Glutamatergic neuron (in vitro differentiated cells): ENCODE measurements around the gene GATA6. TPM values are rescaled to one million over a fixed set of nuclear protein-coding genes. Genes with fewer than 3 reads are reported as not detected.

Experiments
- DNase-seq: peaks from one replicate; pipeline ENCODE4 v3.0.0; 2022
- H3K27ac Mint-ChIP-seq: one replicate; pipeline ENCODE4 v1.8.0; 2020; ENCODE audit warnings: mild to moderate bottlenecking, mixed read lengths, inconsistent platforms; ENCODE audit not compliant: unreplicated experiment
- H3K27me3 Mint-ChIP-seq: one replicate; pipeline ENCODE4 v1.8.0; 2020; ENCODE audit warnings: mild to moderate bottlenecking, moderate library complexity, mixed read lengths, inconsistent platforms; ENCODE audit not compliant: unreplicated experiment
- H3K36me3 Mint-ChIP-seq: one replicate; pipeline ENCODE4 v1.8.0; 2020; ENCODE audit warnings: mild to moderate bottlenecking, mixed read lengths, inconsistent platforms; ENCODE audit not compliant: unreplicated experiment
- H3K4me1 Mint-ChIP-seq: one replicate; pipeline ENCODE4 v1.8.0; 2020; ENCODE audit warnings: mild to moderate bottlenecking, low read depth, mixed read lengths, inconsistent platforms; ENCODE audit not compliant: unreplicated experiment
- H3K4me3 Mint-ChIP-seq: one replicate; pipeline ENCODE4 v1.8.0; 2020; ENCODE audit warnings: mild to moderate bottlenecking, mixed read lengths, inconsistent platforms; ENCODE audit not compliant: unreplicated experiment
- H3K9me3 Mint-ChIP-seq: one replicate; pipeline ENCODE4 v1.8.0; 2020; ENCODE audit warnings: mild to moderate bottlenecking, moderate library complexity, mixed read lengths, inconsistent platforms; ENCODE audit not compliant: unreplicated experiment
- CTCF ChIP-seq: fragments of 200-600 bp; sonication (generic); IDR thresholded peaks from one replicate; pipeline ENCODE4 v1.5.0; 2021; ENCODE audit not compliant: partially characterized antibody, unreplicated experiment
- long read RNA-seq: library from polyadenylated mRNA; unstranded; transcript quantifications from one replicate; pipeline ENCODE4 v2.0.0, GENCODE V29; 2020; ENCODE audit not compliant: unreplicated experiment
- total RNA-seq: library from RNA; stranded (reverse); fragmentation: NEBNext Ultra II Directional; extraction: Animal tissue kit (Norgen Biotek cat#: 25700); gene quantifications from one replicate; pipeline ENCODE4 v1.2.1, GENCODE V29; 2021; ENCODE audit not compliant: unreplicated experiment

Gene GATA6
- 0.42 TPM for total RNA-seq
- long read RNA-seq: 0 reads

DNA sequence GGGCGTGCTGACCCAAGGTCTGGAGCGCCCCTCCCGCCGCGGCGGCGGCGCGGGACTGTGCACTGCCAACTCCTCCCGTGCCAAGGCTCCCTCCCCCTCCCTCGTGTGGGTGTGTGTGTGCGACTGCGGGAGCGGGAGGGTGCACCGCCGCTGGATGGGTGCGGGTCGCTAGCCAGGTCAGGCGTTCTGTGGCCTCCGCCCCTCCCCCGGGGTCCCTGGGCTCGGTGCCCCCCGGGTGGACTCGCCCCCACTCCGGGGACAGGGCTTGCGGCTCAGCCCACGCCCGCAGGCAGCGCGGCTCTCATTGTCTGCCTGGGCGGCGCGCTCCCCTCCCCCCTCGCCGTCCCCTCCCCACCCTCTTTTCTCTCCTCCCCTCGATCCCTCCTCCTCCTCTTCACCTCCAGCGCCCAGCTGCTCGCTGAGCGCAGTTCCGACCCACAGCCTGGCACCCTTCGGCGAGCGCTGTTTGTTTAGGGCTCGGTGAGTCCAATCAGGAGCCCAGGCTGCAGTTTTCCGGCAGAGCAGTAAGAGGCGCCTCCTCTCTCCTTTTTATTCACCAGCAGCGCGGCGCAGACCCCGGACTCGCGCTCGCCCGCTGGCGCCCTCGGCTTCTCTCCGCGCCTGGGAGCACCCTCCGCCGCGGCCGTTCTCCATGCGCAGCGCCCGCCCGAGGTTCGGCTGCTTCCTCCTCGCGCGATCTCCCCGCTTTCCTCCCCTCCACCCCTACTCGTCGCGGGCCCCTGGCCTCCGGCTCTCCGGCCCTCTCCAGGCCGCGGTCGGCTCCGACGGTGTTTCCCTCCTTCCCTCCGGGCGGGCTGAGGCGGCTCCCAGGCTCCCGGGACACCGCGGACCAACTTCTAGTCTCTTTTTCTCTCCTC, at the start of gene GATA6:
GATA6 (plus strand) TSS at position 579 of the 878 bp plus-strand sequence. CDS start 1,556 bp downstream, outside the sequence.
- H3K4me3 Mint-ChIP-seq: peak within 1 kb of the TSS; percentile 83
- H3K27ac Mint-ChIP-seq: no peak within 1 kb of the TSS
- TF ChIP-seq CTCF: no peak
- DNase-seq: peak; percentile 78
- H3K36me3 Mint-ChIP-seq: no peaks in the 10 kb centered on the region
- H3K9me3 Mint-ChIP-seq: peaks cover 22% of the 10 kb centered on the region
- H3K27me3 Mint-ChIP-seq: peaks cover 41% of the 10 kb centered on the region
- peaks cover 7% of the 10 kb centered on the region for H3K4me1 Mint-ChIP-seq

DNA sequence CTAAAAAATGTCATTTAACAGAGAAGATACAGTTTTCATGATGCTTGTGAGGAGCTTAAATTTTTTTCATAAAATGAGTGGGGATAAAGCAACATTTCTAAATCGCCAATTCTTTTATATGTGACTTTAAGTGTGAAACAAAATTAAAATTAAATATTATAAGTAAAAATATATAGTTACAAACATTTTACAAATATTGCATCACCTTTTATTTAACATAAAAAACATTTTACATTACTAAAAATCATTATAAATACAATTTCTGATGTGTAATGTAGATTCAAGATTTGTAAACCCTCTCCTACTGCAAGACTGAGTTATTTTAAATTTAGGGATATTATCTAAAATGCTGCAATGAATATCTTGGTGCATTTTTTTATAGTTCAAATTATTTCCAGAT, 44.4 kb upstream of the GATA6 start:
- Mint-ChIP-seq H3K4me1 (no peaks in the 10 kb centered on the region), H3K27me3 (no peaks in the 10 kb centered on the region), H3K36me3 (no peaks in the 10 kb centered on the region), H3K9me3 (no peaks in the 10 kb centered on the region), H3K27ac (no peak overlapping the region), H3K4me3 (no peak overlapping the region)
- no peak for DNase-seq
- TF ChIP-seq CTCF: no peak

DNA sequence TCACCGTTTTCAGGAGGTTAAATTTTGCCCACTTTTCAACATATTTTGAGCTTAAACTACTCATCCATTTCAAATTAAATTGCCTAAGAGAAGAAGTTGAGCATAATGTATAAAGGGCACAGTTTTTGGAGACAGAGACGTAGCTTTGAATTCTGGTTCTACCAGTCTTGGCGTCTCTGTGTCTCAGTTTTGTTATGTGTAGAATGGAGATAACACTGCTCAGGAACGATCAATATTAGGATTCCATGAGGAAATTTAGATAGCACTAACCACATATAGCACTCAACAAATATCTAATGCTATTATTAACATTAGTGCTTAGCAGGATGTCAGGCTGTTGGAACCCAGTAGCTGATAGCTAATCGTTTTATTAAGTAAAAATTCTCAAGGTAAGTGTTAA, 40.4 kb upstream of the GATA6 start:
- Mint-ChIP-seq H3K4me1 (no peaks in the 10 kb centered on the region), H3K36me3 (no peaks in the 10 kb centered on the region), H3K27ac (no peak overlapping the region), H3K27me3 (peaks cover 3% of the 10 kb centered on the region), H3K9me3 (no peaks in the 10 kb centered on the region), H3K4me3 (no peak overlapping the region)
- DNase-seq: no peak
- no peak for TF ChIP-seq CTCF

- peaks cover 3% of the 10 kb centered on the region for H3K27me3 Mint-ChIP-seq
- no peaks in the 10 kb centered on the region for H3K4me1 Mint-ChIP-seq
- no peaks in the 10 kb centered on the region for H3K36me3 Mint-ChIP-seq
- no peak for DNase-seq
- H3K9me3 Mint-ChIP-seq: no peaks in the 10 kb centered on the region
- no peak for TF ChIP-seq CTCF
- H3K4me3 Mint-ChIP-seq: no peak overlapping the region
- H3K27ac Mint-ChIP-seq: no peak overlapping the region
These were observed 39.6 kb upstream of the GATA6 start for GRCh38 chr18:22129778-22130177.

- H3K9me3 Mint-ChIP-seq: no peaks in the 10 kb centered on the region
- no peak for TF ChIP-seq CTCF
- peaks cover 3% of the 10 kb centered on the region for H3K27me3 Mint-ChIP-seq
- no peaks in the 10 kb centered on the region for H3K4me1 Mint-ChIP-seq
- H3K4me3 Mint-ChIP-seq: no peak overlapping the region
- H3K36me3 Mint-ChIP-seq: no peaks in the 10 kb centered on the region
- no peak for DNase-seq
- H3K27ac Mint-ChIP-seq: no peak overlapping the region
These were observed 37.1 kb upstream of the GATA6 start for GRCh38 chr18:22132258-22132657.
